CD4-positive, CD25-positive, alpha-beta regulatory T cell (primary cell): ENCODE results near the gene ZFP36L1. TPM values are rescaled to one million over a fixed set of nuclear protein-coding genes. Genes with fewer than 3 reads are reported as not detected.

Source experiments
- ATAC-seq, 2 donors: fragments of 150-1000 bp; cut with Tn5 transposase; one replicate each; pipeline ENCODE4 v1.10.0; 2021; ENCODE audit warnings: low read depth in 2 of 2, moderate number of reproducible peaks in 2 of 2, moderate library complexity in 1 of 2
- DNase-seq, 3 donors: peaks; one replicate each; pipeline versions ENCODE4 v3.0.0 to v3.0.0-alpha.2; 2012 to 2022; ENCODE audit warnings: mixed read lengths in 1 of 3
- H3K27ac ChIP-seq: one replicate; pipeline ENCODE4 v1.7.0; 2013; ENCODE audit warnings: mild to moderate bottlenecking, low read length; ENCODE audit not compliant: insufficient read depth, poor library complexity, severe bottlenecking
- H3K27me3 ChIP-seq: one replicate; pipeline ENCODE4 v1.7.0; 2013; ENCODE audit warnings: low read length; ENCODE audit not compliant: control insufficient read depth, insufficient read depth
- H3K36me3 ChIP-seq: one replicate; pipeline ENCODE4 v1.7.0; 2013; ENCODE audit warnings: mild to moderate bottlenecking, low read length, moderate library complexity; ENCODE audit not compliant: control insufficient read depth, insufficient read depth
- H3K4me1 ChIP-seq: 2 replicates; pipeline ENCODE4 v1.7.0; 2013; ENCODE audit warnings: mild to moderate bottlenecking, low read length; ENCODE audit not compliant: insufficient read depth, control insufficient read depth, poor library complexity, severe bottlenecking
- H3K4me3 ChIP-seq: one replicate; pipeline ENCODE4 v1.7.0; 2013; ENCODE audit warnings: low read depth, mild to moderate bottlenecking, low read length, moderate library complexity
- H3K9me3 ChIP-seq, 2 experiments: 1 replicate in 1 of 2; 2 replicates in 1 of 2; pipeline ENCODE4 v1.7.0; 2013; ENCODE audit warnings: low read length in 2 of 2, mild to moderate bottlenecking in 1 of 2, moderate library complexity in 1 of 2; ENCODE audit not compliant: control insufficient read depth in 2 of 2
- H3K27ac Mint-ChIP-seq, 3 donors: one replicate each; pipeline ENCODE4 v1.8.0; 2020 to 2022; ENCODE audit warnings: mild to moderate bottlenecking in 3 of 3, mixed read lengths in 3 of 3, moderate library complexity in 2 of 3
- H3K27me3 Mint-ChIP-seq: one replicate; pipeline ENCODE4 v1.8.0; 2022; ENCODE audit warnings: mild to moderate bottlenecking, mixed read lengths
- H3K36me3 Mint-ChIP-seq: one replicate; pipeline ENCODE4 v1.8.0; 2020; ENCODE audit warnings: mixed read lengths
- H3K4me1 Mint-ChIP-seq, 4 donors: one replicate each; pipeline ENCODE4 v1.8.0; 2020 to 2022; ENCODE audit warnings: mixed read lengths in 4 of 4, mild to moderate bottlenecking in 1 of 4
- H3K4me3 Mint-ChIP-seq, 4 donors: one replicate each; pipeline ENCODE4 v1.8.0; 2020 to 2022; ENCODE audit warnings: mild to moderate bottlenecking in 4 of 4, mixed read lengths in 4 of 4, moderate library complexity in 3 of 4
- H3K9me3 Mint-ChIP-seq, 7 donors: one replicate each; pipeline ENCODE4 v1.8.0; 2020 to 2022; ENCODE audit warnings: mixed read lengths in 7 of 7, mild to moderate bottlenecking in 3 of 7, moderate library complexity in 2 of 7
- polyA plus RNA-seq, 4 donors: library from polyadenylated mRNA; unstranded; fragments of 300-500 nt; fragmentation: Illumina TruSeq; gene quantifications; one replicate each; pipeline ENCODE4 v1.2.3, GENCODE V29; 2021
- total RNA-seq: library from RNA; stranded (reverse); gene quantifications from one replicate; pipeline ENCODE4 v1.2.3, GENCODE V29; 2022

Gene ZFP36L1
- total and polyA plus RNA-seq, 5 donors from 2014 or later: 78.5 to 200 (median 114) TPM

- no peak overlapping the region for H3K27ac Mint-ChIP-seq
- H3K36me3 Mint-ChIP-seq: peaks cover 8% of the 10 kb centered on the region
- no peaks in the 10 kb centered on the region for H3K9me3 Mint-ChIP-seq
- Histone ChIP-seq H3K4me3 (no peak overlapping the region), H3K4me1 (peaks cover 12% of the 10 kb centered on the region), H3K27ac (no peak overlapping the region), H3K36me3 (no peaks in the 10 kb centered on the region), H3K27me3 (no peaks in the 10 kb centered on the region), H3K9me3 (peaks cover 0 to 2% of the 10 kb centered on the region in 2 experiments)
- peaks cover 10 to 52% (median 20%) of the 10 kb centered on the region in 4 donors for H3K4me1 Mint-ChIP-seq
- no peak overlapping the region for H3K4me3 Mint-ChIP-seq
- no peak for ATAC-seq
- DNase-seq: no peak
- H3K27me3 Mint-ChIP-seq: no peaks in the 10 kb centered on the region
Measured at GRCh38 chr14:68807987-68808386, 15.1 kb upstream of the ZFP36L1 start.

- Histone ChIP-seq H3K27ac (no peak overlapping the region), H3K4me3 (no peak overlapping the region), H3K9me3 (peaks cover 0 to 4% of the 10 kb centered on the region in 2 experiments), H3K36me3 (no peaks in the 10 kb centered on the region), H3K27me3 (no peaks in the 10 kb centered on the region), H3K4me1 (peaks cover 4% of the 10 kb centered on the region)
- H3K36me3 Mint-ChIP-seq: peaks cover 9% of the 10 kb centered on the region
- H3K9me3 Mint-ChIP-seq: no peaks in the 10 kb centered on the region
- peak; percentile 48 to 61 for ATAC-seq
- peaks cover 10 to 44% (median 17%) of the 10 kb centered on the region in 4 donors for H3K4me1 Mint-ChIP-seq
- H3K27me3 Mint-ChIP-seq: no peaks in the 10 kb centered on the region
- H3K27ac Mint-ChIP-seq: peak overlapping the region; percentile 54 to 69 (median 56)
- H3K4me3 Mint-ChIP-seq: no peak overlapping the region
- no peak for DNase-seq
Measured at GRCh38 chr14:68807148-68807600, 14.3 kb upstream of the ZFP36L1 start.

- peaks cover 0 to 5% (median 4%) of the 10 kb centered on the region in 7 donors for H3K9me3 Mint-ChIP-seq
- Histone ChIP-seq H3K4me3 (no peak overlapping the region), H3K9me3 (peaks cover 3 to 9% of the 10 kb centered on the region in 2 experiments), H3K36me3 (no peaks in the 10 kb centered on the region), H3K27ac (no peak overlapping the region), H3K4me1 (peaks cover 4% of the 10 kb centered on the region), H3K27me3 (no peaks in the 10 kb centered on the region)
- no peak overlapping the region for H3K4me3 Mint-ChIP-seq
- no peaks in the 10 kb centered on the region for H3K27me3 Mint-ChIP-seq
- H3K27ac Mint-ChIP-seq: peak overlapping the region; percentile 54 to 69 (median 63)
- DNase-seq: no peak
- peak; percentile 24 to 42 for ATAC-seq
- peaks cover 14% of the 10 kb centered on the region for H3K36me3 Mint-ChIP-seq
- peaks cover 10 to 43% (median 16%) of the 10 kb centered on the region in 4 donors for H3K4me1 Mint-ChIP-seq
Measured at GRCh38 chr14:68806526-68807147, 13.8 kb upstream of the ZFP36L1 start.

GRCh38 chr14:68805414-68805813 lies 12.5 kb upstream of the ZFP36L1 start:
- Mint-ChIP-seq H3K27ac (no peak overlapping the region), H3K4me1 (peaks cover 10 to 35% (median 14%) of the 10 kb centered on the region in 4 donors), H3K4me3 (no peak overlapping the region), H3K27me3 (no peaks in the 10 kb centered on the region), H3K9me3 (peaks cover 0 to 9% (median 4%) of the 10 kb centered on the region in 7 donors), H3K36me3 (peaks cover 14% of the 10 kb centered on the region)
- Histone ChIP-seq H3K4me3 (no peak overlapping the region), H3K4me1 (peaks cover 4% of the 10 kb centered on the region), H3K9me3 (peaks cover 10 to 13% of the 10 kb centered on the region in 2 experiments), H3K36me3 (no peaks in the 10 kb centered on the region), H3K27ac (no peak overlapping the region), H3K27me3 (no peaks in the 10 kb centered on the region)
- no peak for DNase-seq
- ATAC-seq: no peak

- no peak overlapping the region for H3K27ac ChIP-seq
- Mint-ChIP-seq H3K36me3 (peaks cover 14% of the 10 kb centered on the region), H3K27ac (no peak overlapping the region), H3K27me3 (no peaks in the 10 kb centered on the region), H3K9me3 (peaks cover 0 to 9% (median 4%) of the 10 kb centered on the region in 7 donors), H3K4me1 (peaks cover 5 to 28% (median 23%) of the 10 kb centered on the region in 4 donors), H3K4me3 (peak overlapping the region in 2 of 4 donors; percentile 25 to 39)
- no peak overlapping the region for H3K4me3 ChIP-seq
- peaks cover 10 to 13% of the 10 kb centered on the region in 2 experiments for H3K9me3 ChIP-seq
- DNase-seq (no peak), ATAC-seq (no peak)
- H3K4me1 ChIP-seq: peaks cover 5% of the 10 kb centered on the region
- no peaks in the 10 kb centered on the region for H3K36me3 ChIP-seq
- no peaks in the 10 kb centered on the region for H3K27me3 ChIP-seq
Measured at GRCh38 chr14:68801631-68802030, 8.8 kb upstream of the ZFP36L1 start.

- H3K9me3 Mint-ChIP-seq: peaks cover 0 to 9% (median 4%) of the 10 kb centered on the region in 7 donors
- H3K4me3 Mint-ChIP-seq: no peak overlapping the region
- H3K36me3 Mint-ChIP-seq: peaks cover 14% of the 10 kb centered on the region
- ATAC-seq (no peak), DNase-seq (no peak)
- Histone ChIP-seq H3K27me3 (no peaks in the 10 kb centered on the region), H3K9me3 (peaks cover 10 to 13% of the 10 kb centered on the region in 2 experiments), H3K27ac (no peak overlapping the region), H3K4me1 (peaks cover 6% of the 10 kb centered on the region), H3K4me3 (no peak overlapping the region), H3K36me3 (no peaks in the 10 kb centered on the region)
- no peak overlapping the region for H3K27ac Mint-ChIP-seq
- no peaks in the 10 kb centered on the region for H3K27me3 Mint-ChIP-seq
- H3K4me1 Mint-ChIP-seq: peaks cover 7 to 30% (median 25%) of the 10 kb centered on the region in 4 donors
Measured at GRCh38 chr14:68800953-68801352, 8.1 kb upstream of the ZFP36L1 start.

- Mint-ChIP-seq H3K4me1 (peaks cover 7 to 28% (median 24%) of the 10 kb centered on the region in 4 donors), H3K4me3 (no peak overlapping the region), H3K27ac (peak overlapping the region in 1 of 3 donors; percentile 89), H3K36me3 (peaks cover 14% of the 10 kb centered on the region), H3K27me3 (no peaks in the 10 kb centered on the region), H3K9me3 (peaks cover 0 to 9% (median 4%) of the 10 kb centered on the region in 7 donors)
- DNase-seq: no peak
- Histone ChIP-seq H3K4me1 (peaks cover 6% of the 10 kb centered on the region), H3K27ac (no peak overlapping the region), H3K4me3 (no peak overlapping the region), H3K9me3 (peaks cover 10 to 13% of the 10 kb centered on the region in 2 experiments), H3K27me3 (no peaks in the 10 kb centered on the region), H3K36me3 (no peaks in the 10 kb centered on the region)
- ATAC-seq: no peak
Measured at GRCh38 chr14:68800390-68800789, 7.5 kb upstream of the ZFP36L1 start.
